Lower lobe of right lung (tissue), 2 donors: Measurements from ENCODE around the gene MED8. TPM values are rescaled to one million over a fixed set of nuclear protein-coding genes. Genes with fewer than 3 reads are reported as not detected.

Source experiments
- ATAC-seq, 2 donors: fragments of 200-7000 bp; cut with Tn5 transposase; one replicate each; pipeline ENCODE4 v1.9.1; 2020 to 2022; ENCODE audit warnings: mild to moderate bottlenecking in 2 of 2, moderate library complexity in 2 of 2
- DNase-seq: peaks from one replicate; pipeline ENCODE4 v3.0.0-alpha.2; 2020
- H3K27ac ChIP-seq: fragments of 200-600 bp; one replicate; pipeline ENCODE4 v1.8.0; 2022
- H3K27me3 ChIP-seq: fragments of 200-600 bp; one replicate; pipeline ENCODE4 v1.8.0; 2022; ENCODE audit warnings: low read depth
- H3K36me3 ChIP-seq: fragments of 200-600 bp; one replicate; pipeline ENCODE4 v1.8.0; 2022; ENCODE audit warnings: mild to moderate bottlenecking
- H3K4me1 ChIP-seq: fragments of 200-600 bp; one replicate; pipeline ENCODE4 v1.8.0; 2022
- H3K4me3 ChIP-seq: fragments of 200-600 bp; one replicate; pipeline ENCODE4 v1.8.0; 2022; ENCODE audit warnings: mild to moderate bottlenecking
- H3K9me3 ChIP-seq: fragments of 200-600 bp; one replicate; pipeline ENCODE4 v1.8.0; 2022
- intact Hi-C: fragments of 100-400 bp; cut with DNase I; formaldehyde crosslinking; loops from one replicate; pipeline ENCODE4 v1.11.0; 2022
- total RNA-seq: library from RNA; stranded (reverse); fragmentation: NEBNext Ultra II Directional; extraction: Animal tissue kit (Norgen Biotek cat#: 25700); gene quantifications from one replicate; pipeline ENCODE4 v1.2.1, GENCODE V29; 2021
- TF ChIP-seq, protein P1 (sequence below): fragments of 200-600 bp; IDR thresholded peaks from one replicate; pipeline ENCODE4 v1.8.0; 2022; ENCODE audit warnings: antibody characterized with exemption, mild to moderate bottlenecking
- donor health status: DM: no; HTN: yes; CAD: no; lungs with severe emphysema.

Gene MED8
- total RNA-seq, 1 donor from 2014 or later, result 35.4 TPM

DNA sequence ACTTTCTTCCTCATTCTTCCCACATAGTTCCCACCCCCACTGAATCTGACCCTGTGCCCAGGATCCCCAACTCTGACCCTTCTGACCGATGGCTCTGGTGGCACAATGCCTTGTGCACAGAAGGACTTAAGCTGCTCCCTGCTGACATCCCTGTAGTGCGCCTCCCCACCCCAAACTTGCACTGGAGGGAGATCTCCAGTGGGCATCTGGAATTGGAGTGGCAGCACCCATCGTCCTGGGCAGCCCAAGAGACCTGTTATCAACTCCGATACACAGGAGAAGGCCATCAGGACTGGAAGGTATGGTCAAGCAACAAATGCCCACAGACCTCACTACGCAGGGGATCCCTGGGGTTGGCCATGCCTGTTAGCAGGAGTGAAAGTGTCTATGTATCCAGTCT, 43.0 kb downstream of the MED8 start:
- Histone ChIP-seq H3K9me3 (no peaks in the 10 kb centered on the region), H3K27me3 (no peaks in the 10 kb centered on the region), H3K27ac (no peak overlapping the region), H3K4me3 (no peak overlapping the region), H3K4me1 (peaks cover 22% of the 10 kb centered on the region), H3K36me3 (no peaks in the 10 kb centered on the region)
- intact Hi-C loops, result no loop called here
- ATAC-seq (no peak), DNase-seq (no peak)
- TF ChIP-seq, protein P1, sequence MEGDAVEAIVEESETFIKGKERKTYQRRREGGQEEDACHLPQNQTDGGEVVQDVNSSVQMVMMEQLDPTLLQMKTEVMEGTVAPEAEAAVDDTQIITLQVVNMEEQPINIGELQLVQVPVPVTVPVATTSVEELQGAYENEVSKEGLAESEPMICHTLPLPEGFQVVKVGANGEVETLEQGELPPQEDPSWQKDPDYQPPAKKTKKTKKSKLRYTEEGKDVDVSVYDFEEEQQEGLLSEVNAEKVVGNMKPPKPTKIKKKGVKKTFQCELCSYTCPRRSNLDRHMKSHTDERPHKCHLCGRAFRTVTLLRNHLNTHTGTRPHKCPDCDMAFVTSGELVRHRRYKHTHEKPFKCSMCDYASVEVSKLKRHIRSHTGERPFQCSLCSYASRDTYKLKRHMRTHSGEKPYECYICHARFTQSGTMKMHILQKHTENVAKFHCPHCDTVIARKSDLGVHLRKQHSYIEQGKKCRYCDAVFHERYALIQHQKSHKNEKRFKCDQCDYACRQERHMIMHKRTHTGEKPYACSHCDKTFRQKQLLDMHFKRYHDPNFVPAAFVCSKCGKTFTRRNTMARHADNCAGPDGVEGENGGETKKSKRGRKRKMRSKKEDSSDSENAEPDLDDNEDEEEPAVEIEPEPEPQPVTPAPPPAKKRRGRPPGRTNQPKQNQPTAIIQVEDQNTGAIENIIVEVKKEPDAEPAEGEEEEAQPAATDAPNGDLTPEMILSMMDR, result no peak

GRCh38 chr1:43345120-43345519, 44.5 kb downstream of the MED8 start:
- DNase-seq, result no peak
- H3K27ac ChIP-seq, result no peak overlapping the region

DNA sequence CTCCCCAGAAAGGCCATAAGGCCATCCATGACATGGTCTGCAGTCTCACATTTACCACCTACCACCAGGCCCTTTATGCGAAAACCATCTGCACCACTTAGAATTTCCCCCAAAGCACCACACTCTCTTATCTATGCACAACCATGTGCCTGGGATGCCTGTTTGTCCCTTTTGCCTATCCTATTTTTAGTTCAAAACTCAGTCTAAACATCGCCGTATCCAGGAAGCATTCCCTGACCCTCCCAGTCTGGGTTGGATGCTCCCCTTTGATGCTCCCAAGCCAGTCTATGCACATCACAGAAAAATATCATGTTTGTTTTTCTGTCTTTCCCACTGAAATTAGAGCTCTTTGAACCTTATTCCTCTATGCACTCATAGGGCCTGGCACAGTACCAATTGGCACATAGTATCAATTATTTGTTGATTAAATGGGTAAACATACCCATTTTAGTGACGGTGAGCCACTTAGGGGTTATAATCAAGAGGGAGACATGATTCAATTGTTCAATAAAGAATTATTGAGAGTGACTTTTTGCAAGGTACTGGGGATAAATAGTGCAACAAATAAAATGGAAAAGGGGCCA, 45.2 kb downstream of the MED8 start:
- Histone ChIP-seq H3K4me1 (peaks cover 17% of the 10 kb centered on the region), H3K27me3 (no peaks in the 10 kb centered on the region), H3K27ac (no peak overlapping the region), H3K36me3 (no peaks in the 10 kb centered on the region), H3K4me3 (no peak overlapping the region), H3K9me3 (no peaks in the 10 kb centered on the region)
- DNase-seq (no peak), ATAC-seq (no peak)
- TF ChIP-seq, protein P1, result no peak
- intact Hi-C loops, result no loop called here

More at GRCh38 chr1:43345120-43345519, 44.5 kb downstream of the MED8 start:
- H3K9me3 ChIP-seq, result no peaks in the 10 kb centered on the region
- peaks cover 22% of the 10 kb centered on the region for H3K4me1 ChIP-seq
- TF ChIP-seq, protein P1, result no peak
- H3K4me3 ChIP-seq, result no peak overlapping the region
- ATAC-seq, result no peak
- intact Hi-C loops, result no loop called here
- H3K27me3 ChIP-seq, result no peaks in the 10 kb centered on the region
- no peaks in the 10 kb centered on the region for H3K36me3 ChIP-seq

GRCh38 chr1:43340559-43340958, 49.0 kb downstream of the MED8 start:
- Histone ChIP-seq H3K27ac (no peak overlapping the region), H3K36me3 (no peaks in the 10 kb centered on the region), H3K9me3 (no peaks in the 10 kb centered on the region), H3K4me1 (peaks cover 9% of the 10 kb centered on the region), H3K4me3 (no peak overlapping the region), H3K27me3 (no peaks in the 10 kb centered on the region)
- no peak for ATAC-seq
- intact Hi-C loops, result no loop called here
- TF ChIP-seq, protein P1, result no peak
- no peak for DNase-seq

- Histone ChIP-seq H3K4me1 (peaks cover 6% of the 10 kb centered on the region), H3K27me3 (no peaks in the 10 kb centered on the region), H3K9me3 (no peaks in the 10 kb centered on the region), H3K36me3 (no peaks in the 10 kb centered on the region), H3K27ac (no peak overlapping the region), H3K4me3 (no peak overlapping the region)
- DNase-seq (no peak), ATAC-seq (no peak)
- intact Hi-C loops, result no loop called here
- TF ChIP-seq, protein P1, result no peak
These were observed 49.9 kb downstream of the MED8 start for GRCh38 chr1:43339584-43340232.
